Cortex of kidney (tissue), 1 donor: ENCODE measurements around the gene RELN.
"Not testable (repeated sequence)": the region's sequence is repeated elsewhere in the genome, so short reads cannot be mapped to it uniquely, and the experiment has no call there.

ENCODE experiments used
- DNase-seq: peaks from one replicate; lab custom pipeline; 2025; lab: John Stamatoyannopoulos, UW

Gene RELN

GRCh38 chr7:103851357-103851756, 138.1 kb downstream of the RELN start:
- no peak for DNase-seq

GRCh38 chr7:103843689-103844480, 145.6 kb downstream of the RELN start:
- no peak for DNase-seq

GRCh38 chr7:103833401-103833800, 156.1 kb downstream of the RELN start:
- DNase-seq: no peak

GRCh38 chr7:103832438-103832837, 157.0 kb downstream of the RELN start:
- DNase-seq: no peak

- DNase-seq: no peak
Measured at GRCh38 chr7:103824251-103824650, 165.2 kb downstream of the RELN start.

- no peak for DNase-seq
Measured at GRCh38 chr7:103823084-103823483, 166.4 kb downstream of the RELN start.

- no peak for DNase-seq
Measured at GRCh38 chr7:103821092-103821491, 168.4 kb downstream of the RELN start.

- not testable (repeated sequence) for DNase-seq
Measured at GRCh38 chr7:103815972-103816371, 173.5 kb downstream of the RELN start.

- no peak for DNase-seq
Measured at GRCh38 chr7:103813970-103814369, 175.5 kb downstream of the RELN start.

- no peak for DNase-seq
Measured at GRCh38 chr7:103811997-103812396, 177.5 kb downstream of the RELN start.

- no peak for DNase-seq
Measured at GRCh38 chr7:103811290-103811689, 178.2 kb downstream of the RELN start.

- DNase-seq: no peak
Measured at GRCh38 chr7:103810112-103810744, 179.2 kb downstream of the RELN start.

GRCh38 chr7:103809229-103809994, 180.0 kb downstream of the RELN start:
- DNase-seq: no peak

- DNase-seq: no peak
Measured at GRCh38 chr7:103805346-103805745, 184.1 kb downstream of the RELN start.

GRCh38 chr7:103803631-103804030, 185.8 kb downstream of the RELN start:
- DNase-seq: no peak

GRCh38 chr7:103799298-103799697, 190.2 kb downstream of the RELN start:
- DNase-seq: no peak

GRCh38 chr7:103797647-103798307, 191.7 kb downstream of the RELN start:
- DNase-seq: no peak

- no peak for DNase-seq
Measured at GRCh38 chr7:103796327-103796962, 193.0 kb downstream of the RELN start.

- no peak for DNase-seq
Measured at GRCh38 chr7:103795787-103796186, 193.7 kb downstream of the RELN start.

GRCh38 chr7:103795107-103795506, 194.4 kb downstream of the RELN start:
- no peak for DNase-seq

GRCh38 chr7:103794424-103794823, 195.0 kb downstream of the RELN start:
- no peak for DNase-seq

GRCh38 chr7:103793614-103794013, 195.8 kb downstream of the RELN start:
- DNase-seq: no peak
